ENCODE results near the gene SLAMF6.

- TF ChIP-seq POLR2A (IDR thresholded peaks at IDR 0.05; ENCODE audit: low read length) (no peak), JUN (IDR thresholded peaks at IDR 0.05) (no peak), MAZ (IDR thresholded peaks at IDR 0.05; ENCODE audit: borderline replicate concordance, low read depth, low read length) (no peak), CTCF (IDR thresholded peaks at IDR 0.05) (no peak), REST (IDR thresholded peaks at IDR 0.05) (no peak), ESRRA (IDR thresholded peaks at IDR 0.05; ENCODE audit: borderline replicate concordance, low read length) (no peak), RFX5 (IDR thresholded peaks at IDR 0.05) (no peak), RCOR1 (IDR thresholded peaks at IDR 0.05; ENCODE audit: low read depth, low read length) (no peak), NR3C1 (IDR thresholded peaks at IDR 0.05) (no peak), MAX (IDR thresholded peaks at IDR 0.05) (no peak), GATA3 (IDR thresholded peaks at IDR 0.05; ENCODE audit: borderline replicate concordance) (no peak)
Measured at GRCh38 chr1:160570840-160571239, 47.8 kb upstream of the SLAMF6 start.

Data from A549 (cell line).